Activated CD8-positive, alpha-beta memory T cell treated with anti-CD3 and anti-CD28 coated beads for 4 hours (primary cell): ENCODE measurements around the gene EDDM3A.

Source experiments
- DNase-seq, 2 donors: peaks; one replicate each; pipeline ENCODE4 v3.0.0-alpha.2; 2020; ENCODE audit warnings: low read depth in 2 of 2

Gene EDDM3A

GRCh38 chr14:20789230-20789813, 43.6 kb downstream of the EDDM3A start:
- DNase-seq: no peak

- no peak for DNase-seq
Measured at GRCh38 chr14:20790464-20791116, 44.9 kb downstream of the EDDM3A start.

GRCh38 chr14:20791187-20791586, 45.5 kb downstream of the EDDM3A start:
- DNase-seq: no peak

GRCh38 chr14:20791597-20791996, 45.9 kb downstream of the EDDM3A start:
- DNase-seq: no peak

GRCh38 chr14:20792556-20792955, 46.9 kb downstream of the EDDM3A start:
- DNase-seq: no peak

GRCh38 chr14:20794644-20795369, 49.1 kb downstream of the EDDM3A start:
- DNase-seq: no peak

GRCh38 chr14:20797164-20797563, 51.5 kb downstream of the EDDM3A start:
- DNase-seq: no peak
